Measurements from ENCODE around the gene NPAP1.
"Not testable (repeated sequence)": the region's sequence is repeated elsewhere in the genome, so short reads cannot be mapped to it uniquely, and the experiment has no call there.

NPAP1 gene

DNA sequence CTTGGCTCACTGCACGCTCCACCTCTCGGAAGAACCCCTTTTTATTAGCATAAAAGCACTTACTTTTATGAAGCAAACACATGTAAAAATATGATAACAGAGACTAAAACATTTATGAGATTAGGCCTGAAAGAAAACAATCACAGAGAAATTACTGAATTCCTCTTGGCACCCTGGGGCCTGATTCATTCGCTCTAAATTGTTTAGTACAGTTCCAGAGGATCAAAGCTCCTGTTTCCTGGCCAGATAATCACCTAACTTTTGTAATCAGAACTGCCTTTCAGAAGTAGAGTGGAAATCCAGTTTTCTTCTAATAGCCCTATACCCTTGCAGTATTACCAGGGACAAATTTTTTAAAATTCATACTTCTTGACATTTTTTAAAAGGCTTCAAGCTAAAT, 6.4 kb downstream of the NPAP1 start:
- ATAC-seq (ENCODE audit: low read depth) = no peak
- no peak for DNase-seq (ENCODE audit: low spot score)
- no peaks in the 10 kb centered on the region for H3K9me3 ChIP-seq (ENCODE audit: severe bottlenecking)
- peak overlapping the region; percentile 73 for H3K27ac ChIP-seq (ENCODE audit: poor library complexity, severe bottlenecking)
- H3K4me1 ChIP-seq (ENCODE audit: insufficient read depth, poor library complexity, severe bottlenecking) = peaks cover 13% of the 10 kb centered on the region
- no peaks in the 10 kb centered on the region for H3K27me3 ChIP-seq (ENCODE audit: insufficient read depth, poor library complexity, severe bottlenecking)
- no peak overlapping the region for H3K4me3 ChIP-seq (ENCODE audit: severe bottlenecking)
- H3K36me3 ChIP-seq (ENCODE audit: low read depth) = no peaks in the 10 kb centered on the region
- TF ChIP-seq, protein P1, sequence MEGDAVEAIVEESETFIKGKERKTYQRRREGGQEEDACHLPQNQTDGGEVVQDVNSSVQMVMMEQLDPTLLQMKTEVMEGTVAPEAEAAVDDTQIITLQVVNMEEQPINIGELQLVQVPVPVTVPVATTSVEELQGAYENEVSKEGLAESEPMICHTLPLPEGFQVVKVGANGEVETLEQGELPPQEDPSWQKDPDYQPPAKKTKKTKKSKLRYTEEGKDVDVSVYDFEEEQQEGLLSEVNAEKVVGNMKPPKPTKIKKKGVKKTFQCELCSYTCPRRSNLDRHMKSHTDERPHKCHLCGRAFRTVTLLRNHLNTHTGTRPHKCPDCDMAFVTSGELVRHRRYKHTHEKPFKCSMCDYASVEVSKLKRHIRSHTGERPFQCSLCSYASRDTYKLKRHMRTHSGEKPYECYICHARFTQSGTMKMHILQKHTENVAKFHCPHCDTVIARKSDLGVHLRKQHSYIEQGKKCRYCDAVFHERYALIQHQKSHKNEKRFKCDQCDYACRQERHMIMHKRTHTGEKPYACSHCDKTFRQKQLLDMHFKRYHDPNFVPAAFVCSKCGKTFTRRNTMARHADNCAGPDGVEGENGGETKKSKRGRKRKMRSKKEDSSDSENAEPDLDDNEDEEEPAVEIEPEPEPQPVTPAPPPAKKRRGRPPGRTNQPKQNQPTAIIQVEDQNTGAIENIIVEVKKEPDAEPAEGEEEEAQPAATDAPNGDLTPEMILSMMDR (IDR thresholded peaks at IDR 0.05; ENCODE audit: poor library complexity, severe bottlenecking) = no peak

DNA sequence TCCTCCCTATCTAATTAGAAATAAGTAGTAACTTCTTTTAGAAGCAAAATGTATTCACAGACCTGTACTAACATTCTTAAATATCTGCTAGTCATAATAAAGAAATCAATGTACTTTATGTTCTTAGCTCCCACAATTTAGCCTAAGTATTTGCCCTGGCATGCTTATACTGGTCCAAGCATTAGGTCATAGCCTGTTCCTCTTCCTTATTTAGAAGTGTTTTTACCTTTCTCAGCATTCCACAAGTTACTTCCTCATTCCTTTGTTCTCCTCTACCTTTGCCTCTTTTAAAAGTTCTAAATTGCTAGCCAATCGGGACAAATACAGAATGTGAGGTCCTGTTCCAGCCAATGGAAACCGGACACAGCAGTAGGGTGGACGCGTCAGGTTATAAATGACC, 7.3 kb downstream of the NPAP1 start:
- not testable (repeated sequence) for DNase-seq (ENCODE audit: low spot score); H3K36me3 ChIP-seq (ENCODE audit: low read depth); H3K4me3 ChIP-seq (ENCODE audit: severe bottlenecking); H3K9me3 ChIP-seq (ENCODE audit: severe bottlenecking); H3K27me3 ChIP-seq (ENCODE audit: insufficient read depth, poor library complexity, severe bottlenecking)
- Histone ChIP-seq H3K27ac (ENCODE audit: poor library complexity, severe bottlenecking) (peak overlapping the region; percentile 73), H3K4me1 (ENCODE audit: insufficient read depth, poor library complexity, severe bottlenecking) (peaks cover 13% of the 10 kb centered on the region)
- ATAC-seq (ENCODE audit: low read depth) = peak; percentile 27; the same call in 1 of the 3 replicates

DNA sequence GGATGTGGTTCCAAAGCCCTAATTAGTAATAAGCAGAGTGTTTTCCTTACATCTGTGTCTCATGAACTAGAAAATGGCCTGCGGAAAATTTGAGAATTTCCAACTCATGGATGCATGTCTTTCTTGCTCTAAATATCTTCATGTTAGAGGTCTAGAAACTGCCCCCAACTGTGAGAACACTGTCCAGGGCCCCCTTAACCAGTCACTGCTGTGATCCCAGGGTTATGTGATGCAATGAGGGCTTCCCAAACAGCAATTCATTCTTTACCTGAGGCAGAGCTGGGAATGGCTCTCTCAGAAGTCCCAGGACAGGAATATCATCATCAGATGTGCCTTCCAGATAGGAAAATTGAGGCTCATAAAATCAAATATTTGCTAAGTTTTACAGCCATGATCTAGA, 8.2 kb downstream of the NPAP1 start:
- Histone ChIP-seq H3K4me1 (ENCODE audit: insufficient read depth, poor library complexity, severe bottlenecking) (peaks cover 13% of the 10 kb centered on the region), H3K36me3 (ENCODE audit: low read depth) (no peaks in the 10 kb centered on the region), H3K27me3 (ENCODE audit: insufficient read depth, poor library complexity, severe bottlenecking) (no peaks in the 10 kb centered on the region), H3K9me3 (ENCODE audit: severe bottlenecking) (no peaks in the 10 kb centered on the region), H3K4me3 (ENCODE audit: severe bottlenecking) (no peak overlapping the region), H3K27ac (ENCODE audit: poor library complexity, severe bottlenecking) (peak overlapping the region; percentile 73)
- no peak for ATAC-seq (ENCODE audit: low read depth)
- DNase-seq (ENCODE audit: low spot score) = no peak
- TF ChIP-seq, protein P1 (IDR thresholded peaks at IDR 0.05; ENCODE audit: poor library complexity, severe bottlenecking) = no peak

DNA sequence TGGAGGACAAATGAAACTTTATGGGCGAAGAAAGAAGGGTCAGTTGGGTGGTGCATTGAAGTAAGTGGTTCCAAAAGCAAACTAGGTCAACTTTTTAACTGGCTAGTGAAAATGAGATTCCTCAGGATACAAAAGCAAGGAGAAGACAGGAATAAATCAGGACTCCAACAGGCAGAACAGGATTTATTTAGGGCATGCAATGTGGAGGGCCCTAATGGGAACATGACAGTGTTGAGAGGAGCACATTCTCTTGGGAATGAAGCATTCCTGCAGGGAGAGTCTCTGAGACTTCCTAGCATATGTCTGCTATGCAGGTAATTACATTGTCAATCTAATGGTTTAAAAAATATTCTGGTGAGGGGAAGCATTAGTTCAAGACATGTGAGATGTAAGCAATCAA, 8.7 kb downstream of the NPAP1 start:
- H3K36me3 ChIP-seq (ENCODE audit: low read depth) = no peaks in the 10 kb centered on the region
- TF ChIP-seq, protein P1 (IDR thresholded peaks at IDR 0.05; ENCODE audit: poor library complexity, severe bottlenecking) = no peak
- ATAC-seq (ENCODE audit: low read depth) = no peak
- H3K27me3 ChIP-seq (ENCODE audit: insufficient read depth, poor library complexity, severe bottlenecking) = no peaks in the 10 kb centered on the region
- H3K27ac ChIP-seq (ENCODE audit: poor library complexity, severe bottlenecking) = no peak overlapping the region
- no peaks in the 10 kb centered on the region for H3K9me3 ChIP-seq (ENCODE audit: severe bottlenecking)
- DNase-seq (ENCODE audit: low spot score) = no peak
- H3K4me1 ChIP-seq (ENCODE audit: insufficient read depth, poor library complexity, severe bottlenecking) = peaks cover 13% of the 10 kb centered on the region
- H3K4me3 ChIP-seq (ENCODE audit: severe bottlenecking) = no peak overlapping the region

DNA sequence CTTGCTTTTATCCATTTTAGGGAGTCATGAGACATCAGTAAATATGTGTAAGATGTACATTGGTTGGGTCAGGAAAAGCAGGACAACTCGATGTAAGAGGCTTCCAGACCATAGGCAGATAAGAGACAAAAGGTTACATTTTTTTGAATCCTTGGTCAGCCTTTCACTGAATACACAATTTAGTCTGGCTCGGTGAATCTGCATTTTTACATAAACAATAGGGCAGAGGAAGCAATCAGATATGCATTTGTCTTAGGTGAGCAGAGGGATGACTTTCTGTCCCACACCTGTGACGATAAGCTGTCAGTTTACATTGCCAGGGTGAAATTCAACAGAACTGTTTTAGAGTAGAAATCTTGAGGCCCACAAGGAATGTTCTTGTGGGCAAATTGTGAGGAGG, 20.6 kb downstream of the NPAP1 start:
- DNase-seq (ENCODE audit: low spot score) (no peak), ATAC-seq (ENCODE audit: low read depth) (no peak)
- H3K27ac ChIP-seq (ENCODE audit: poor library complexity, severe bottlenecking) = no peak overlapping the region

More for the DNA sequence above, 20.6 kb downstream of the NPAP1 start:
- TF ChIP-seq, protein P1 (IDR thresholded peaks at IDR 0.05; ENCODE audit: poor library complexity, severe bottlenecking) = no peak
- no peaks in the 10 kb centered on the region for H3K27me3 ChIP-seq (ENCODE audit: insufficient read depth, poor library complexity, severe bottlenecking)
- no peaks in the 10 kb centered on the region for H3K36me3 ChIP-seq (ENCODE audit: low read depth)
- no peak overlapping the region for H3K4me3 ChIP-seq (ENCODE audit: severe bottlenecking)
- H3K9me3 ChIP-seq (ENCODE audit: severe bottlenecking) = peaks cover 8% of the 10 kb centered on the region
- H3K4me1 ChIP-seq (ENCODE audit: insufficient read depth, poor library complexity, severe bottlenecking) = no peaks in the 10 kb centered on the region

All from RWPE2 (cell line).